Uterus (tissue), 2 donors: ENCODE measurements around the gene CTBS.

ENCODE experiments used
- CTCF ChIP-seq, 4 experiments: fragments of 200-600 bp in 2 of 4; fragments of 450-650 bp in 2 of 4; sonication (generic) in 2 of 4; IDR thresholded peaks; one replicate each; pipeline ENCODE4 v1.5.1; 2016 to 2019; ENCODE audit warnings: antibody characterized with exemption in 4 of 4, mild to moderate bottlenecking in 2 of 4, moderate library complexity in 1 of 4
- POLR2A ChIP-seq, 2 donors: fragments of 450-650 bp; IDR thresholded peaks; one replicate each; pipeline ENCODE4 v1.6.1; 2016; ENCODE audit warnings: antibody characterized with exemption in 2 of 2, mild to moderate bottlenecking in 1 of 2, moderate library complexity in 1 of 2

DNA sequence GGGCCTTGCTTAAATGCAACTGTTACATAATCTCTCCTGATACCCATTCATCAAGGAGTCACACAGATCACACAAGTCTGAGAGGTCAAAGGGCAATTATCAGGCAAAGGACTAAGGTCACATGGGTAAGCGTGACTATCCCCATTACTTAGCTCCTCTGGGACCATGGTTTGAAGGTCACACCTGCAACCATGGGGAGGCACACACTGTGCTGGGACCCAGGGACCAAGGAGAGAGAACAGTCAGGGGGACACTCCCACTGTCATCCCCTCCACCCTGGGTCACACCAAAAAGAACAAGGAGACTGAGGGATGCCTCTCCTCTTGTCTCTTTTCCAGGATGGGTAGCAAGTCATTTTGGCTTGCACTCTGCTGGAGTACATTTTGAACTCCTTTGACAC, 30.9 kb upstream of the CTBS start:
- TF ChIP-seq CTCF (IDR thresholded peaks at IDR 0.05) (no peak), POLR2A (IDR thresholded peaks at IDR 0.05) (no peak)
